ENCODE data around the gene CDKN2D.
"Not testable (repeated sequence)": the region's sequence is repeated elsewhere in the genome, so short reads cannot be mapped to it uniquely, and the experiment has no call there.

CDKN2D gene

GRCh38 chr19:10538204-10538983 is 30.4 kb downstream of the CDKN2D start:
- H3K27ac ChIP-seq: no peak overlapping the region
- TF ChIP-seq ZFX (IDR thresholded peaks at IDR 0.05): no peak
- no peak for TF ChIP-seq CTCF (conservative IDR thresholded peaks at IDR 0.05)

GRCh38 chr19:10537668-10538067 is 31.1 kb downstream of the CDKN2D start:
- TF ChIP-seq CTCF (conservative IDR thresholded peaks at IDR 0.05) (no peak), ZFX (IDR thresholded peaks at IDR 0.05) (no peak)
- no peak overlapping the region for H3K27ac ChIP-seq

- TF ChIP-seq CTCF (conservative IDR thresholded peaks at IDR 0.05) (no peak), ZFX (IDR thresholded peaks at IDR 0.05) (no peak)
- H3K27ac ChIP-seq: no peak overlapping the region
Observed at GRCh38 chr19:10535613-10536012, 33.2 kb downstream of the CDKN2D start.

GRCh38 chr19:10533646-10534386 is 35.0 kb downstream of the CDKN2D start:
- H3K27ac ChIP-seq: no peak overlapping the region
- TF ChIP-seq ZFX (IDR thresholded peaks at IDR 0.05) (no peak), CTCF (conservative IDR thresholded peaks at IDR 0.05) (no peak)

- no peak for TF ChIP-seq CTCF (conservative IDR thresholded peaks at IDR 0.05)
- TF ChIP-seq ZFX (IDR thresholded peaks at IDR 0.05): no peak
- H3K27ac ChIP-seq: no peak overlapping the region
Observed at GRCh38 chr19:10532457-10532856, 36.3 kb downstream of the CDKN2D start.

- not testable (repeated sequence) for H3K27ac ChIP-seq
Observed at GRCh38 chr19:10526887-10527286, 41.9 kb downstream of the CDKN2D start.

GRCh38 chr19:10525636-10526035 is 43.1 kb downstream of the CDKN2D start:
- H3K27ac ChIP-seq: no peak overlapping the region
- TF ChIP-seq ZFX (IDR thresholded peaks at IDR 0.05) (no peak), CTCF (conservative IDR thresholded peaks at IDR 0.05) (no peak)
